H1 (cell line): ENCODE measurements around the gene GLO1. TPM values are rescaled to one million over a fixed set of nuclear protein-coding genes. Genes with fewer than 3 reads are reported as not detected.

Source experiments
- CTCF ChIA-PET: fragments of 300-600 bp; sonication (Branson Sonifier 250); formaldehyde crosslinking; loops from one replicate; lab custom pipeline; 2021; ENCODE audit not compliant: partially characterized antibody; lab: Charles Lee
- POLR2A ChIA-PET: fragments of 300-600 bp; sonication (Branson Sonifier 250); formaldehyde crosslinking; loops from one replicate; lab custom pipeline; 2021; ENCODE audit warnings: inconsistent platforms; ENCODE audit not compliant: partially characterized antibody; lab: Charles Lee
- DNase-seq, 2 experiments: peaks; one replicate each; pipeline versions ENCODE4 v3.0.0 to v3.0.0-alpha.2; 2010 to 2022; ENCODE audit warnings: low spot score in 2 of 2, low read depth in 1 of 2, mixed read lengths in 1 of 2
- FAIRE-seq: peaks from 2 replicates; lab custom pipeline; 2011; peaks lifted over from hg19 to GRCh38; lab: Jason Lieb, UNC
- H2AFZ ChIP-seq: 2 replicates; pipeline ENCODE4 v1.8.1; 2012; ENCODE audit warnings: low read length, inconsistent platforms
- H2AK5ac ChIP-seq: 2 replicates; pipeline ENCODE4 v1.6.1; 2013; ENCODE audit warnings: low read depth, low read length
- H2BK120ac ChIP-seq: replicated peaks from 2 replicates; pipeline ENCODE3; 2013; ENCODE audit warnings: low read depth, low read length, inconsistent platforms
- H2BK12ac ChIP-seq: 2 replicates; pipeline ENCODE4 v1.6.1; 2013; ENCODE audit warnings: low read depth, low read length
- H2BK15ac ChIP-seq: 2 replicates; pipeline ENCODE4 v1.6.1; 2013; ENCODE audit warnings: low read length
- H2BK20ac ChIP-seq: 2 replicates; pipeline ENCODE4 v1.6.1; 2013; ENCODE audit warnings: low read length
- H2BK5ac ChIP-seq: 2 replicates; pipeline ENCODE4 v1.6.1; 2013; ENCODE audit warnings: low read depth, low read length
- H3K14ac ChIP-seq: 2 replicates; pipeline ENCODE4 v1.6.1; 2013; ENCODE audit warnings: inconsistent platforms; ENCODE audit not compliant: insufficient read length
- H3K18ac ChIP-seq: 2 replicates; pipeline ENCODE4 v1.6.1; 2013; ENCODE audit warnings: low read length; ENCODE audit errors: extremely low read depth
- H3K23ac ChIP-seq: 2 replicates; pipeline ENCODE4 v1.6.1; 2013; ENCODE audit warnings: inconsistent platforms; ENCODE audit not compliant: insufficient read length
- H3K23me2 ChIP-seq: 2 replicates; pipeline ENCODE4 v1.6.1; 2013; ENCODE audit warnings: low read depth, low read length
- H3K27ac ChIP-seq: 2 replicates; pipeline ENCODE4 v1.6.1; 2011; ENCODE audit warnings: low read depth, low read length, inconsistent platforms
- H3K27me3 ChIP-seq, 4 experiments: replicated peaks in 1 of 4; 1 replicate in 1 of 4; 2 replicates in 3 of 4; pipeline versions ENCODE4 v1.6.1 to v1.8.1; 2011 to 2013; ENCODE audit warnings: low read length in 3 of 4, mild to moderate bottlenecking in 3 of 4, inconsistent platforms in 2 of 4, mixed read lengths in 2 of 4, moderate library complexity in 1 of 4; ENCODE audit not compliant: control insufficient read depth in 3 of 4, insufficient read depth in 3 of 4; ENCODE audit errors: extremely low read depth in 1 of 4
- H3K36me3 ChIP-seq, 4 experiments: 2 replicates each; pipeline versions ENCODE4 v1.6.1 to v1.8.1; 2011 to 2013; ENCODE audit warnings: mild to moderate bottlenecking in 4 of 4, low read length in 3 of 4, moderate library complexity in 2 of 4, control low read depth in 1 of 4, inconsistent platforms in 1 of 4; ENCODE audit not compliant: insufficient read depth in 4 of 4, control insufficient read depth in 2 of 4
- H3K4ac ChIP-seq: replicated peaks from 2 replicates; pipeline ENCODE3; 2013; ENCODE audit warnings: low read length, low read depth, mixed read lengths, inconsistent platforms; ENCODE audit not compliant: insufficient read length
- H3K4me1 ChIP-seq, 4 experiments: replicated peaks in 1 of 4; 1 replicate in 1 of 4; 2 replicates in 3 of 4; pipeline versions ENCODE4 v1.6.1 to v1.8.1; 2011 to 2013; ENCODE audit warnings: low read length in 3 of 4, inconsistent platforms in 2 of 4, mixed read lengths in 1 of 4; ENCODE audit not compliant: insufficient read depth in 4 of 4, control insufficient read depth in 3 of 4
- H3K4me2 ChIP-seq, 2 experiments: 2 replicates each; pipeline versions ENCODE4 v1.6.1 to v1.8.1; 2011 to 2013; ENCODE audit warnings: low read depth in 2 of 2, low read length in 2 of 2, control low read depth in 1 of 2, inconsistent platforms in 1 of 2, mild to moderate bottlenecking in 1 of 2; ENCODE audit not compliant: insufficient read depth in 1 of 2
- H3K4me3 ChIP-seq, 4 experiments: fragments of 200-600, 300-600 bp in 1 of 4; sonication (generic), shearing (Covaris generic), sonication (Bioruptor Twin) in 1 of 4; 2 replicates each; pipeline versions ENCODE4 v1.5.1 to v1.8.1; 2011 to 2016; ENCODE audit warnings: low read length in 4 of 4, low read depth in 3 of 4, control low read depth in 2 of 4, inconsistent platforms in 2 of 4, mild to moderate bottlenecking in 2 of 4, mixed read lengths in 1 of 4, moderate library complexity in 1 of 4; ENCODE audit not compliant: insufficient read depth in 2 of 4; ENCODE audit errors: extremely low read depth in 1 of 4
- H3K56ac ChIP-seq: replicated peaks from 2 replicates; pipeline ENCODE3; 2013; ENCODE audit warnings: low read depth, mild to moderate bottlenecking, mixed read lengths, low read length, inconsistent platforms; ENCODE audit not compliant: insufficient read length
- H3K79me1 ChIP-seq: 2 replicates; pipeline ENCODE4 v1.6.1; 2013; ENCODE audit warnings: low read depth, low read length, control low read depth
- H3K79me2 ChIP-seq, 2 experiments: 2 replicates each; pipeline versions ENCODE4 v1.6.1 to v1.8.1; 2012 to 2013; ENCODE audit warnings: low read length in 2 of 2, mild to moderate bottlenecking in 2 of 2, inconsistent platforms in 1 of 2; ENCODE audit not compliant: insufficient read depth in 2 of 2, control insufficient read depth in 1 of 2
- H3K9ac ChIP-seq, 4 experiments: replicated peaks in 1 of 4; 1 replicate in 1 of 4; 2 replicates in 3 of 4; pipeline versions ENCODE4 v1.6.1 to v1.8.1; 2011 to 2013; ENCODE audit warnings: low read depth in 3 of 4, low read length in 3 of 4, control low read depth in 2 of 4, mild to moderate bottlenecking in 2 of 4, moderate library complexity in 2 of 4, inconsistent platforms in 1 of 4; ENCODE audit errors: extremely low read depth in 1 of 4
- H3K9me3 ChIP-seq, 2 experiments: 2 replicates each; pipeline versions ENCODE4 v1.6.1 to v1.8.1; 2012 to 2013; ENCODE audit warnings: mild to moderate bottlenecking in 2 of 2, moderate library complexity in 2 of 2, control low read depth in 1 of 2, inconsistent platforms in 1 of 2, low read depth in 1 of 2, low read length in 1 of 2, mixed read lengths in 1 of 2; ENCODE audit not compliant: insufficient read depth in 2 of 2
- H4K20me1 ChIP-seq, 2 experiments: replicated peaks in 1 of 2; 2 replicates each; pipeline versions ENCODE3 to v1.8.1; 2011 to 2013; ENCODE audit warnings: inconsistent platforms in 2 of 2, low read length in 2 of 2, mild to moderate bottlenecking in 1 of 2; ENCODE audit not compliant: insufficient read depth in 2 of 2, control insufficient read depth in 1 of 2
- H4K5ac ChIP-seq: 2 replicates; pipeline ENCODE4 v1.6.1; 2013; ENCODE audit warnings: low read length, low read depth, mixed read lengths, inconsistent platforms; ENCODE audit not compliant: insufficient read length
- H4K8ac ChIP-seq: 2 replicates; pipeline ENCODE4 v1.8.0; 2013; ENCODE audit warnings: mild to moderate bottlenecking, moderate library complexity, low read length, inconsistent platforms; ENCODE audit not compliant: insufficient read depth; ENCODE audit errors: extremely low read depth
- H4K91ac ChIP-seq: replicated peaks from 2 replicates; pipeline ENCODE3; 2013; ENCODE audit warnings: low read length, mixed read lengths, inconsistent platforms; ENCODE audit not compliant: insufficient read length
- CREB1 ChIP-seq: IDR thresholded peaks from 2 replicates; pipeline ENCODE4 v1.6.1; 2012; ENCODE audit warnings: inconsistent platforms
- EGR1 ChIP-seq: IDR thresholded peaks from 2 replicates; pipeline ENCODE4 v1.6.1; 2011; ENCODE audit warnings: low read depth, low read length, borderline replicate concordance
- EZH2 ChIP-seq: fragments of 200-600 bp; sonication (generic); IDR thresholded peaks from 2 replicates; pipeline ENCODE4 v1.7.1; 2012; ENCODE audit warnings: low read depth, mild to moderate bottlenecking, moderate library complexity, low read length, inconsistent platforms; ENCODE audit not compliant: severe bottlenecking
- HDAC2 ChIP-seq, 2 experiments: fragments of 300-600 bp in 1 of 2; sonication (generic) in 1 of 2; IDR thresholded peaks; 2 replicates each; pipeline ENCODE4 v1.6.1; 2011 to 2012; ENCODE audit warnings: low read depth in 2 of 2, low read length in 2 of 2, mild to moderate bottlenecking in 2 of 2, moderate library complexity in 2 of 2, borderline replicate concordance in 1 of 2, inconsistent platforms in 1 of 2
- KDM1A ChIP-seq: fragments of 200-600, 300-600 bp; sonication (generic); IDR thresholded peaks from 2 replicates; pipeline ENCODE4 v1.7.1; 2016; ENCODE audit warnings: mild to moderate bottlenecking, low read length, borderline replicate concordance
- MAFK ChIP-seq: IDR thresholded peaks from 2 replicates; pipeline ENCODE4 v1.6.1; 2012; ENCODE audit warnings: low read depth, mild to moderate bottlenecking, improper control_type of control experiment, low read length
- POLR2AphosphoS5 ChIP-seq: IDR thresholded peaks from 2 replicates; pipeline ENCODE4 v1.6.1; 2011; ENCODE audit warnings: low read depth, low read length
- POU5F1 ChIP-seq: IDR thresholded peaks from 2 replicates; pipeline ENCODE4 v1.6.1; 2011; ENCODE audit warnings: low read depth, mild to moderate bottlenecking, low read length, moderate library complexity
- SP1 ChIP-seq: IDR thresholded peaks from 2 replicates; pipeline ENCODE4 v1.6.1; 2011; ENCODE audit warnings: low read depth, low read length
- SP4 ChIP-seq: IDR thresholded peaks from 2 replicates; pipeline ENCODE4 v1.6.1; 2012; ENCODE audit warnings: low read length, inconsistent platforms
- SRF ChIP-seq: IDR thresholded peaks from 2 replicates; pipeline ENCODE4 v1.6.1; 2011; ENCODE audit warnings: mild to moderate bottlenecking, low read depth, low read length, moderate library complexity
- TAF1 ChIP-seq: IDR thresholded peaks from 2 replicates; pipeline ENCODE4 v1.6.1; 2011; ENCODE audit warnings: mild to moderate bottlenecking, low read depth, low read length
- TEAD4 ChIP-seq: IDR thresholded peaks from 2 replicates; pipeline ENCODE4 v1.6.1; 2012; ENCODE audit warnings: low read depth, low read length, inconsistent platforms, mixed read lengths
- USF2 ChIP-seq: IDR thresholded peaks from 2 replicates; pipeline ENCODE4 v1.6.1; 2011; ENCODE audit warnings: low read length, improper control_type of control experiment
- WGBS, 2 experiments: shearing (Covaris generic) in 1 of 2; methylation state at CpG; one replicate each; pipeline versions ENCODE4 v1.1.6 to v1.1.7; 2013 to 2015; ENCODE audit warnings: low lambda C conversion rate in 2 of 2, mixed read lengths in 2 of 2, inconsistent platforms in 1 of 2, low coverage in 1 of 2, missing lambda C conversion rate in 1 of 2; ENCODE audit not compliant: insufficient replicate concordance in 2 of 2, insufficient coverage in 1 of 2, insufficient read length in 1 of 2; ENCODE audit errors: extremely low coverage in 1 of 2, missing lambda C conversion rate in 1 of 2; 5-methylcytosine and 5-hydroxymethylcytosine counted together
- polyA plus RNA-seq, 7 experiments: library from polyadenylated mRNA; depleted of rRNA in 3 of 7; stranded (reverse) in 5 of 7; unstranded in 2 of 7; fragments of >200 nt in 5 of 7; fragments of 200-250 nt in 2 of 7; gene quantifications; 1 replicate in 5 of 7; 2 replicates in 1 of 7; 4 replicates in 1 of 7; pipeline versions ENCODE4 v1.2.1 to v1.2.3, GENCODE V29; 2011 to 2013; ENCODE audit warnings: missing spikeins in 2 of 7, mixed read lengths in 2 of 7
- total RNA-seq: library from RNA; stranded (reverse); fragmentation: NEBNext Ultra II Directional; extraction: Animal tissue kit (Norgen Biotek cat#: 25700); gene quantifications from 2 replicates; pipeline ENCODE4 v1.2.1, GENCODE V29; 2021

GLO1 gene
- total and polyA plus RNA-seq, 2 of the 8 experiments (the other 6 are each of a cell fraction or from before 2014, with no cell fraction given) = 104 to 170 TPM

GRCh38 chr6:38716825-38717224 is 13.9 kb upstream of the GLO1 start:
- Histone ChIP-seq H3K56ac (no peak overlapping the region), H4K8ac (no peak overlapping the region), H3K27ac (no peak overlapping the region), H4K5ac (no peak overlapping the region), H3K9ac (no peak overlapping the region), H2BK120ac (no peak overlapping the region), H4K20me1 (no peaks in the 10 kb centered on the region), H2BK20ac (no peak overlapping the region), H3K4me2 (no peak overlapping the region), H3K9me3 (no peaks in the 10 kb centered on the region), H3K27me3 (peaks cover 5 to 21% (median 15%) of the 10 kb centered on the region in 4 experiments; a peak in 6 of 7 replicates), H2AFZ (no peak overlapping the region), H2BK15ac (no peak overlapping the region), H2AK5ac (0 out of 2 replicates have a peak overlapping the region, but pooled peaks have one; percentile 75), H3K14ac (no peak overlapping the region), H3K4ac (no peak overlapping the region), H3K23ac (no peak overlapping the region), H3K36me3 (no peaks in the 10 kb centered on the region), H3K23me2 (no peaks in the 10 kb centered on the region), H3K4me3 (no peak overlapping the region), H2BK5ac (no peak overlapping the region), H3K18ac (no peak overlapping the region), H3K79me2 (no peaks in the 10 kb centered on the region), H3K4me1 (no peaks in the 10 kb centered on the region), H4K91ac (no peak overlapping the region), H3K79me1 (no peaks in the 10 kb centered on the region), H2BK12ac (no peak overlapping the region)
- no peak for FAIRE-seq
- POLR2A ChIA-PET = interaction anchor here (0.6 kb wide), 1 partner anchor 118 kb away, joined by 3 read pairs; no protein-coding TSS in a partner anchor
- CTCF ChIA-PET = interaction anchor here (0.6 to 1.8 kb wide), 4 partner anchors 10 to 985 kb away, joined by 3 to 6 read pairs (median 4); no protein-coding TSS in a partner anchor
- WGBS, 2 experiments = 85% methylated on average over 2 of the region's 2 CpGs; no CpG with 5 or more reads in 1 of the 2 experiments
- DNase-seq = no peak
- no peak for TF ChIP-seq USF2
- TF ChIP-seq TAF1 = no peak
- TF ChIP-seq POLR2AphosphoS5 = no peak
- no peak for TF ChIP-seq KDM1A
- TF ChIP-seq HDAC2 (IDR thresholded peaks at IDR 0.05; ENCODE audit: borderline replicate concordance in 1 of 2, low read depth in 2 of 2, low read length in 2 of 2) = no peak
- no peak for TF ChIP-seq CREB1
- TF ChIP-seq SP1 = no peak
- TF ChIP-seq EZH2 = no peak
- TF ChIP-seq SP4 = no peak
- no peak for TF ChIP-seq POU5F1
- TF ChIP-seq EGR1 = no peak
- no peak for TF ChIP-seq TEAD4
- TF ChIP-seq MAFK = no peak
- no peak for TF ChIP-seq SRF
